ENCODE data around the gene SLC13A2. TPM values are rescaled to one million over a fixed set of nuclear protein-coding genes. Genes with fewer than 3 reads are reported as not detected.
A peak's percentile ranks its signal among the peaks of the same experiment; 100 is the strongest.

Gene SLC13A2
- total RNA-seq, 1 donor from 2014 or later = 0.87 TPM

DNA sequence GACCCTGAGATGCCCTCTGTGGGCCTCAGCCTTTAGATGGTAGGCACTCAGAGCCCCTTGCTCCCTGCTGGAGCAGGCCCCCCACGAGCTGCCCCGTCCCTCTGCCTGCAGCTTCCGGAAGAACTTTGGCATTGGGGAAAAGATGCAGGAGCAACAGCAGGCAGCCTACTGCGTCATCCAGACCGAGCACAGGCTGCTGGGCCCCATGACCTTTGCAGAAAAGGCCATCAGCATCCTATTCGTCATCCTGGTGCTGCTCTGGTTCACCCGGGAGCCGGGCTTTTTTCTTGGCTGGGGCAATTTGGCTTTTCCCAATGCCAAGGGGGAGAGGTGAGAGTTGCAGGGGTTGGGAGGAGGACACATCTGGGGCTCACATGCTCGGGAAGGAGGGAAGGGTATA lies 20.0 kb downstream of the SLC13A2 start:
- DNase-seq = no peak
- Histone ChIP-seq H3K4me3 (no peak overlapping the region), H3K9me3 (no peaks in the 10 kb centered on the region), H3K36me3 (no peaks in the 10 kb centered on the region), H3K27me3 (no peaks in the 10 kb centered on the region), H3K4me1 (no peaks in the 10 kb centered on the region), H3K27ac (no peak overlapping the region)
- TF ChIP-seq, protein P1, sequence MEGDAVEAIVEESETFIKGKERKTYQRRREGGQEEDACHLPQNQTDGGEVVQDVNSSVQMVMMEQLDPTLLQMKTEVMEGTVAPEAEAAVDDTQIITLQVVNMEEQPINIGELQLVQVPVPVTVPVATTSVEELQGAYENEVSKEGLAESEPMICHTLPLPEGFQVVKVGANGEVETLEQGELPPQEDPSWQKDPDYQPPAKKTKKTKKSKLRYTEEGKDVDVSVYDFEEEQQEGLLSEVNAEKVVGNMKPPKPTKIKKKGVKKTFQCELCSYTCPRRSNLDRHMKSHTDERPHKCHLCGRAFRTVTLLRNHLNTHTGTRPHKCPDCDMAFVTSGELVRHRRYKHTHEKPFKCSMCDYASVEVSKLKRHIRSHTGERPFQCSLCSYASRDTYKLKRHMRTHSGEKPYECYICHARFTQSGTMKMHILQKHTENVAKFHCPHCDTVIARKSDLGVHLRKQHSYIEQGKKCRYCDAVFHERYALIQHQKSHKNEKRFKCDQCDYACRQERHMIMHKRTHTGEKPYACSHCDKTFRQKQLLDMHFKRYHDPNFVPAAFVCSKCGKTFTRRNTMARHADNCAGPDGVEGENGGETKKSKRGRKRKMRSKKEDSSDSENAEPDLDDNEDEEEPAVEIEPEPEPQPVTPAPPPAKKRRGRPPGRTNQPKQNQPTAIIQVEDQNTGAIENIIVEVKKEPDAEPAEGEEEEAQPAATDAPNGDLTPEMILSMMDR (IDR thresholded peaks at IDR 0.05) = no peak
- no peak for ATAC-seq
- intact Hi-C loops (cut with DNase I) = no loop called here

DNA sequence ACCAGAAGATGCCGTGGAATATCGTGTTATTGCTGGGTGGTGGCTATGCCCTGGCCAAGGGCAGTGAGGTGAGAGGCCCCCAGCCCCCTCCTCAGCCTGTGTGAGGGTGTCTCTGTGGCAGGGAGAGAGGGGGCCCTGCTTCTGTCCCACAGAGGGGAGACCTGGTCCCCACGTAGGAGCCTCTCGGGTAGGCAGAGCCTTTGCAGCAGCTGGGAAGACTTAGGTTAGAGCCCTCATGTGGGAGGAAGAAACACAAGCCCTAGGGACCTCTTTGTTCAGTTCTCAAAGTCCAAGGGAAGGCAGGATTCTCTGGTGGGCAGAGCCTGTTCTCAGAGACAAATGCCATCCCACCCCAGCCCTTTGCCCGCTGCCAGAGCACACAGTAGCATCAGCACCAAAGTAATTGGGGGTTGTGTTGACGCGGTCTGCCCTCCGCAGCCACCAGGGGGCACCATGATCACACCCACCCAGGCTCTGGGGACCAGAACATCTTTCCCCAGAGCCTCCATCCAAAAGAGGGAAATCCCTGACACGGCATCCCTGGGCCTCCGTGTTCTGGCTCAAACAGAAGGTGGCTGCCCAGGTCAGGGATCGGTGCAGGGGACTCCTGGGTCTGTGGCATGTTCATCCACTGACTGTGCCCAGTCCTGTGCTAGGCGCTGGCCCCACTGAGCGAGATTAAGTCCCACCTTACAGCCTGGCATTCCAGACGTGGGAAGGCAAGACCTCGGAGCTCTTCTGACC lies 21.2 kb downstream of the SLC13A2 start:
- Histone ChIP-seq H3K9me3 (no peaks in the 10 kb centered on the region), H3K27ac (no peak overlapping the region), H3K36me3 (no peaks in the 10 kb centered on the region), H3K27me3 (no peaks in the 10 kb centered on the region), H3K4me3 (no peak overlapping the region), H3K4me1 (no peaks in the 10 kb centered on the region)
- intact Hi-C loops (cut with DNase I) = loop anchor here (5.0 kb wide), 1 partner anchor 118 kb away; the partner anchor contains the start of gene RSKR
- DNase-seq (peak; percentile 87), ATAC-seq (peak; percentile 88)
- TF ChIP-seq, protein P1 (IDR thresholded peaks at IDR 0.05) = peak; percentile 91

DNA sequence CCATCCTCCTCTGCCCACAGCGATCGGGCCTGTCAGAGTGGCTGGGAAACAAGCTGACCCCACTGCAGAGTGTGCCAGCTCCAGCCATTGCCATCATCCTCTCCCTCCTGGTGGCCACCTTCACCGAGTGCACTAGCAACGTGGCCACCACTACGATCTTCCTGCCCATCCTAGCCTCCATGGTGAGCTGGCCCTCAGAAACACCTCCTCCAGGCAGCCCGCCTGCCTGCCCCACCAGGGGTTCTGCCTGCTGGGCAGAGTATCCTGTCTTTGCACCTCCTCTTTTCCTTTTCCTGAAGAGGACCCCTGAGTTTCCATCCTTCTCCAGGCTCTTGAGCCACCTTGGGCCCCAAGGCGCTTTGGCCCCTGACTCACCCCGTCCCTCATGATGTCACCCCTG lies 22.2 kb downstream of the SLC13A2 start:
- Histone ChIP-seq H3K27me3 (no peaks in the 10 kb centered on the region), H3K9me3 (no peaks in the 10 kb centered on the region), H3K4me3 (no peak overlapping the region), H3K36me3 (no peaks in the 10 kb centered on the region), H3K4me1 (no peaks in the 10 kb centered on the region), H3K27ac (no peak overlapping the region)
- ATAC-seq = no peak
- no peak for DNase-seq
- intact Hi-C loops (cut with DNase I) = loop anchor here (5.0 kb wide), 1 partner anchor 117 kb away; the partner anchor contains the start of gene RSKR
- TF ChIP-seq, protein P1 (IDR thresholded peaks at IDR 0.05) = no peak

DNA sequence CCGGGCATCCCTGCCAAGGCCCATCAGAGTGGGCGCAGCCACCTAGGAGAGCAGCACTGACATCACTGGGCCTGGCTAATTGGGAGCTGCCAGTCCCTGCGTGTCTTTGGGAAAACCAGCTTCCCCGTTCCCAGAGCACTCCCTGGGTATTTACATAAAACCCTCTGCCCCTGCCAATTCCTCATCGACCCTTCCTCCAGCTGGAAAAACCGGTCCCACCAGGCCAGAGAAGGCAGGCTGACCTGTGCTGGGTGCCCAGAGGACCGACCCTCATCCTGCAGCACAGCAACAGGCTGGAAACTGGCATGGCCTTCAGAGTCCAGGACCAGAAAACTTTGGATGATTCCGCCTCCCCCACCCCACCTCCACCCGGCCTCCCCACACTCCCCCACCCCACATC lies 24.5 kb downstream of the SLC13A2 start:
- H3K36me3 ChIP-seq = no peaks in the 10 kb centered on the region
- ATAC-seq = no peak
- intact Hi-C loops (cut with DNase I) = loop anchor here (5.0 kb wide), 1 partner anchor 114 kb away; the partner anchor contains the start of gene RSKR
- no peak overlapping the region for H3K27ac ChIP-seq
- DNase-seq = no peak
- no peaks in the 10 kb centered on the region for H3K9me3 ChIP-seq
- H3K4me3 ChIP-seq = no peak overlapping the region
- no peaks in the 10 kb centered on the region for H3K27me3 ChIP-seq
- TF ChIP-seq, protein P1 (IDR thresholded peaks at IDR 0.05) = no peak
- no peaks in the 10 kb centered on the region for H3K4me1 ChIP-seq

DNA sequence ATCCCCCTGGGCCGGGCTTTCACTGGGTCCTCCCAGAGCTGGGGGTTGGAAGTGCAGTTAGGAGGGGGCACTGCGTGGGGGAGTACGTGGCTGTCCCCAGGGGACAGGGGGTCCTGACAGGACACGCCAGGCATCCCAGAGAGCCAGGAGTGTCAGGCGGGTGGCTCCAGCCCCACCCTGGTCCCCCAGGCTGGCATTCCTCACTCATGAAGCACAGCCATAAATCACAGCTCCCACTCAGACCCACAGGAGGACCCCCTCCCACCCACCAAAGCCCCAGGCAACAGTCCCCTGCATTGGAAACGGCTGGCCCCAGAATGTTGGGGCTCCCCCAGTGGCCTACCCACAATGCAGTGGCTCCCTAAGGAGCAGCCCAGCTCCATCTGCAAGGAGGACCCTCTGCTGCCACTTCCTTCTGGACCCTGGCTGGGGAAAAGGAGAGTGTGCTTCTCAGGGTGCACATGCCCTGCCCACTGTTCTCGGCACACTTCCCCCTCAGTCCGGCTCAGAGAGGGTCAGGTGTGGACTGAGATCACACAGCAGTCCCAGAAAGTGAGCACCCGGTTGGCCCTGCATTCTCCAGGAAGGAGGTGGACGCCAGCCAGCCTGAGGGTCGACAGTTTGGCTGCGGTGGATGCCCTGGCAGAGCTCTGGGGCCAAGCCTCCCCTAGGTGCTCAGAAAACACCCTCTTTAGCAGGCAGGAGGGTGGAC lies 25.4 kb downstream of the SLC13A2 start:
- Histone ChIP-seq H3K27ac (no peak overlapping the region), H3K36me3 (no peaks in the 10 kb centered on the region), H3K4me3 (no peak overlapping the region), H3K27me3 (no peaks in the 10 kb centered on the region), H3K4me1 (no peaks in the 10 kb centered on the region), H3K9me3 (no peaks in the 10 kb centered on the region)
- DNase-seq (no peak), ATAC-seq (no peak)
- intact Hi-C loops (cut with DNase I) = loop anchor here (5.0 kb wide), 1 partner anchor 113 kb away; the partner anchor contains the start of gene RSKR
- TF ChIP-seq, protein P1 (IDR thresholded peaks at IDR 0.05) = no peak

Measured in upper lobe of right lung (tissue), 1 donor.